Ovary (tissue), 3 donors: ENCODE data around the gene CSNK1G1.
"Not testable (repeated sequence)": the region's sequence is repeated elsewhere in the genome, so short reads cannot be mapped to it uniquely, and the experiment has no call there.

ENCODE experiments used
- CTCF ChIP-seq, 3 donors: fragments of 450-650 bp in 2 of 3; fragments of 200-600 bp in 1 of 3; IDR thresholded peaks; one replicate each; pipeline versions ENCODE4 v1.5.1 to v1.8.0; 2016 to 2022; ENCODE audit warnings: antibody characterized with exemption in 3 of 3, mild to moderate bottlenecking in 1 of 3
- EP300 ChIP-seq: sonication (generic); formaldehyde crosslinking; IDR thresholded peaks from one replicate; pipeline ENCODE4 v1.6.1; 2017; ENCODE audit warnings: antibody characterized with exemption
- POLR2A ChIP-seq: fragments of 450-650 bp; IDR thresholded peaks from one replicate; pipeline ENCODE4 v1.6.1; 2017; ENCODE audit warnings: antibody characterized with exemption, mild to moderate bottlenecking, moderate library complexity
- donor health status: DM: no; HTN: no; CAD: no.

GRCh38 chr15:64326458-64326857, 29.5 kb downstream of the CSNK1G1 start:
- TF ChIP-seq CTCF (IDR thresholded peaks at IDR 0.05); POLR2A; EP300: not testable (repeated sequence)
